GM12874 (cell line): ENCODE results near the gene MORC1.

Experiments
- TF ChIP-seq, protein P1 (sequence below): IDR thresholded peaks from 2 replicates; pipeline ENCODE4 v1.5.1; 2011; ENCODE audit warnings: low read depth, mild to moderate bottlenecking, control low read depth, low read length, moderate library complexity; ENCODE audit not compliant: insufficient read depth

The MORC1 gene

GRCh38 chr3:109125902-109126301 is 8.0 kb upstream of the MORC1 start:
- TF ChIP-seq, protein P1, sequence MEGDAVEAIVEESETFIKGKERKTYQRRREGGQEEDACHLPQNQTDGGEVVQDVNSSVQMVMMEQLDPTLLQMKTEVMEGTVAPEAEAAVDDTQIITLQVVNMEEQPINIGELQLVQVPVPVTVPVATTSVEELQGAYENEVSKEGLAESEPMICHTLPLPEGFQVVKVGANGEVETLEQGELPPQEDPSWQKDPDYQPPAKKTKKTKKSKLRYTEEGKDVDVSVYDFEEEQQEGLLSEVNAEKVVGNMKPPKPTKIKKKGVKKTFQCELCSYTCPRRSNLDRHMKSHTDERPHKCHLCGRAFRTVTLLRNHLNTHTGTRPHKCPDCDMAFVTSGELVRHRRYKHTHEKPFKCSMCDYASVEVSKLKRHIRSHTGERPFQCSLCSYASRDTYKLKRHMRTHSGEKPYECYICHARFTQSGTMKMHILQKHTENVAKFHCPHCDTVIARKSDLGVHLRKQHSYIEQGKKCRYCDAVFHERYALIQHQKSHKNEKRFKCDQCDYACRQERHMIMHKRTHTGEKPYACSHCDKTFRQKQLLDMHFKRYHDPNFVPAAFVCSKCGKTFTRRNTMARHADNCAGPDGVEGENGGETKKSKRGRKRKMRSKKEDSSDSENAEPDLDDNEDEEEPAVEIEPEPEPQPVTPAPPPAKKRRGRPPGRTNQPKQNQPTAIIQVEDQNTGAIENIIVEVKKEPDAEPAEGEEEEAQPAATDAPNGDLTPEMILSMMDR = no peak

- TF ChIP-seq, protein P1 = no peak
These were observed 4.8 kb upstream of the MORC1 start for GRCh38 chr3:109122690-109123089.

DNA sequence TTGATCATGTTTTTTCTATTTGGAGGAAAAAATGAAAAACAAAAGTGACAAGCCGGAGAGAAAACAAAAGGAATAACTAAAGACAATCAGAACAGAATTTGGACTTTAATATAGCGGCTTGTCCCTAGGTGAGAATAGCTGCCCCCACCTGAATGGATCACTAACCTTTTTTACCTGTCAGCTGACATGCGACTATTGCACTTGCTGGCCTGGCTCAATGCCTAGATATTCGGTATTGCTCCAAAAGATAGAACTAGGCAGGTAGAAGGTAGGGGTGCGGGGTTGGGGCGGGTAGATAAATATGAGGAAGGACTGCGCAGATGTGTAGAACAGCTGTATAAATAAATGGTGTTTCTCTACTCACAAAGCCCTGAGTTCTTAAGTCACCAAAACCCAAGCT is 650 bp upstream of the MORC1 start:
- TF ChIP-seq, protein P1 = no peak

GRCh38 chr3:109116031-109116430 is 1.9 kb downstream of the MORC1 start:
- TF ChIP-seq, protein P1 = no peak

GRCh38 chr3:109115451-109115850 is 2.5 kb downstream of the MORC1 start:
- TF ChIP-seq, protein P1 = no peak

DNA sequence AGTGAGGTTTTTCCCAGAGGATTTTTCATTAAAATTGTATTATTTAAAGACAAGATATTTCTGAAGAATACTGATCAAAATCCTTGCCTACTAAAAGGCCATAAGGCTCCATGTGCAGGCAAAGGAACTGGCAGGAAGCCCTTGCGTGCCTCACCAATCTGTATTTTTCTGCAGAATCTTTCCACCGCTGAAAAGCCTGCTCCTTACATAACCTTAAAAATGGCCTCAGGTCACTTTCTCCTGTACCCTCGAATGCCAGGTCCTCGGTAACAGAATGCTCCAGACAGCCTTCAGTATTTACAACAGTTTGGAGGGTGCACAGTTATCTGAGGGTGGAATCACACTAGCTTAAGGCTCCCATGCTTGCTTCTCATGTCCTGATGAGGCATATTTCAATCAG is 3.2 kb downstream of the MORC1 start:
- TF ChIP-seq, protein P1 = no peak

DNA sequence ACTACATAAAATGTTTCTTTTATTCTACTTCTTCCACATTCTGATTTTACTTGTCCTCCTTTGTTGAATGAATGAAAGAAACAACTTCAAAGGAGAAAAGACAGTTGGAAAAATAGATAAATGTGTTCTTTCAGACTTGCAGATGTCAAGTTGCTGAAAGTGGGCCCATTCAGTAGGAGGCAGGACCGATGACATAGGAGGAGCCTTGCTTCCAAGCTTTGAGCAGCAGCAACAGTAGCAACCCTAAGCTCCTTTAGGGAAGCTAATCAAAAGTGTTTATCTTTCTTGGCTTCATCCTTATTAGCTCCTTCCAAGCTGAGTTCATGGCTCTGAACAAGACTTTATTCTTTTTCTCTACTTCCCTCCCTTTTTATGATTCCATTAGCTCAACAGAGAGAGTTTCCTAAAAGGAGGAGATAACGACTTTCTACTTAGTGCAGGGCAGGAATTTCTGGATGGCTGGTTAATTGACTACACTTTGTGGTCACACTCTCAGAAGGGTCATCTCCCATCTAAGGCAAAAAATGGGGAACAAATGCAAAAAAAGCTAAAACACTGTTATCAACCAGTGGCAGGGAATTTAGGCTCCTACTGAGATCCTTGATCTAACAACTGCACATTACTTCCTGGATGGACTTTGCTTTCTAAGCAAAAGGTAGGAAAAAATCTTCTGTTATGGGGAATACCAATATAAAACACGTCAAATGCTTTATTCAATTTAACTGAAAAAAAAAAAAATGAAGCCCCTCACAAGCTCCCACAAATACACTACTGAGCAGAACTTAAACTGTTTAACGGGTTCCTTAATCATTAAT is 4.8 kb downstream of the MORC1 start:
- TF ChIP-seq, protein P1 = no peak
